ENCODE results near the gene GRID2. TPM values are rescaled to one million over a fixed set of nuclear protein-coding genes. Genes with fewer than 3 reads are reported as not detected.

The GRID2 gene
- total RNA-seq, 2 experiments from 2014 or later = not detected

- Mint-ChIP-seq H3K27me3 (no peaks in the 10 kb centered on the region), H3K9me3 (no peaks in the 10 kb centered on the region), H3K4me3 (no peak overlapping the region), H3K27ac (no peak overlapping the region), H3K4me1 (no peaks in the 10 kb centered on the region), H3K36me3 (no peaks in the 10 kb centered on the region)
- no peak for DNase-seq
Measured at GRCh38 chr4:93018243-93018642, 714.5 kb downstream of the GRID2 start.

GRCh38 chr4:93018806-93019205 lies 715.0 kb downstream of the GRID2 start:
- H3K4me1 Mint-ChIP-seq = no peaks in the 10 kb centered on the region
- H3K4me3 Mint-ChIP-seq = no peak overlapping the region
- H3K36me3 Mint-ChIP-seq = no peaks in the 10 kb centered on the region
- no peaks in the 10 kb centered on the region for H3K9me3 Mint-ChIP-seq
- no peak overlapping the region for H3K27ac Mint-ChIP-seq
- H3K27me3 Mint-ChIP-seq = no peaks in the 10 kb centered on the region
- no peak for DNase-seq

- no peak overlapping the region for H3K27ac Mint-ChIP-seq
- H3K9me3 Mint-ChIP-seq = peaks cover 2% of the 10 kb centered on the region
- no peak overlapping the region for H3K4me3 Mint-ChIP-seq
- DNase-seq = no peak
- H3K4me1 Mint-ChIP-seq = no peaks in the 10 kb centered on the region
- no peaks in the 10 kb centered on the region for H3K27me3 Mint-ChIP-seq
- no peaks in the 10 kb centered on the region for H3K36me3 Mint-ChIP-seq
Measured at GRCh38 chr4:93029769-93030168, 726.0 kb downstream of the GRID2 start.

GRCh38 chr4:93030670-93031069 lies 726.9 kb downstream of the GRID2 start:
- Mint-ChIP-seq H3K27me3 (no peaks in the 10 kb centered on the region), H3K36me3 (no peaks in the 10 kb centered on the region), H3K4me1 (no peaks in the 10 kb centered on the region)

GRCh38 chr4:93031431-93032098 lies 727.8 kb downstream of the GRID2 start:
- H3K9me3 Mint-ChIP-seq = peaks cover 2% of the 10 kb centered on the region
- H3K27me3 Mint-ChIP-seq = no peaks in the 10 kb centered on the region
- H3K4me1 Mint-ChIP-seq = no peaks in the 10 kb centered on the region

More at GRCh38 chr4:93030670-93031069, 726.9 kb downstream of the GRID2 start:
- no peak for DNase-seq
- Mint-ChIP-seq H3K9me3 (peaks cover 2% of the 10 kb centered on the region), H3K27ac (no peak overlapping the region), H3K4me3 (no peak overlapping the region)

GRCh38 chr4:93042746-93043145 lies 739.0 kb downstream of the GRID2 start:
- Mint-ChIP-seq H3K27ac (no peak overlapping the region), H3K27me3 (no peaks in the 10 kb centered on the region), H3K4me1 (no peaks in the 10 kb centered on the region), H3K9me3 (peaks cover 6% of the 10 kb centered on the region), H3K36me3 (no peaks in the 10 kb centered on the region), H3K4me3 (no peak overlapping the region)
- DNase-seq = no peak

More at GRCh38 chr4:93031431-93032098, 727.8 kb downstream of the GRID2 start:
- no peak for DNase-seq
- Mint-ChIP-seq H3K27ac (no peak overlapping the region), H3K36me3 (no peaks in the 10 kb centered on the region), H3K4me3 (no peak overlapping the region)

- H3K4me1 Mint-ChIP-seq = no peaks in the 10 kb centered on the region
- H3K9me3 Mint-ChIP-seq = no peaks in the 10 kb centered on the region
- H3K36me3 Mint-ChIP-seq = no peaks in the 10 kb centered on the region
- H3K27me3 Mint-ChIP-seq = no peaks in the 10 kb centered on the region
- no peak for DNase-seq
- H3K27ac Mint-ChIP-seq = no peak overlapping the region
- H3K4me3 Mint-ChIP-seq = no peak overlapping the region
Measured at GRCh38 chr4:93053140-93053539, 749.4 kb downstream of the GRID2 start.

GRCh38 chr4:93061826-93062225 lies 758.1 kb downstream of the GRID2 start:
- Mint-ChIP-seq H3K4me3 (no peak overlapping the region), H3K4me1 (no peaks in the 10 kb centered on the region), H3K36me3 (no peaks in the 10 kb centered on the region), H3K27ac (no peak overlapping the region), H3K27me3 (no peaks in the 10 kb centered on the region), H3K9me3 (no peaks in the 10 kb centered on the region)
- DNase-seq = no peak

- Mint-ChIP-seq H3K27ac (no peak overlapping the region), H3K4me3 (no peak overlapping the region), H3K4me1 (no peaks in the 10 kb centered on the region), H3K36me3 (no peaks in the 10 kb centered on the region), H3K27me3 (no peaks in the 10 kb centered on the region), H3K9me3 (no peaks in the 10 kb centered on the region)
- DNase-seq = no peak
Measured at GRCh38 chr4:93063325-93063724, 759.6 kb downstream of the GRID2 start.

GRCh38 chr4:93065790-93066189 lies 762.0 kb downstream of the GRID2 start:
- no peak for DNase-seq
- no peak overlapping the region for H3K27ac Mint-ChIP-seq
- H3K9me3 Mint-ChIP-seq = no peaks in the 10 kb centered on the region
- no peak overlapping the region for H3K4me3 Mint-ChIP-seq
- H3K36me3 Mint-ChIP-seq = no peaks in the 10 kb centered on the region
- no peaks in the 10 kb centered on the region for H3K4me1 Mint-ChIP-seq
- H3K27me3 Mint-ChIP-seq = no peaks in the 10 kb centered on the region

- no peaks in the 10 kb centered on the region for H3K9me3 Mint-ChIP-seq
- H3K4me1 Mint-ChIP-seq = no peaks in the 10 kb centered on the region
- DNase-seq = no peak
- H3K27ac Mint-ChIP-seq = no peak overlapping the region
- H3K4me3 Mint-ChIP-seq = no peak overlapping the region
- H3K36me3 Mint-ChIP-seq = no peaks in the 10 kb centered on the region
- no peaks in the 10 kb centered on the region for H3K27me3 Mint-ChIP-seq
Measured at GRCh38 chr4:93066749-93067148, 763.0 kb downstream of the GRID2 start.

- no peaks in the 10 kb centered on the region for H3K4me1 Mint-ChIP-seq
- no peaks in the 10 kb centered on the region for H3K9me3 Mint-ChIP-seq
- no peak overlapping the region for H3K4me3 Mint-ChIP-seq
- H3K36me3 Mint-ChIP-seq = no peaks in the 10 kb centered on the region
- DNase-seq = no peak
- H3K27ac Mint-ChIP-seq = no peak overlapping the region
- H3K27me3 Mint-ChIP-seq = no peaks in the 10 kb centered on the region
Measured at GRCh38 chr4:93072292-93072691, 768.5 kb downstream of the GRID2 start.

GRCh38 chr4:93080316-93080715 lies 776.5 kb downstream of the GRID2 start:
- H3K4me1 Mint-ChIP-seq = no peaks in the 10 kb centered on the region
- H3K27me3 Mint-ChIP-seq = no peaks in the 10 kb centered on the region
- H3K4me3 Mint-ChIP-seq = no peak overlapping the region
- no peak for DNase-seq
- peaks cover 3% of the 10 kb centered on the region for H3K9me3 Mint-ChIP-seq
- no peaks in the 10 kb centered on the region for H3K36me3 Mint-ChIP-seq
- H3K27ac Mint-ChIP-seq = no peak overlapping the region

GRCh38 chr4:93084599-93085305 lies 781.0 kb downstream of the GRID2 start:
- no peaks in the 10 kb centered on the region for H3K36me3 Mint-ChIP-seq
- DNase-seq = no peak
- no peak overlapping the region for H3K4me3 Mint-ChIP-seq
- no peaks in the 10 kb centered on the region for H3K27me3 Mint-ChIP-seq
- H3K27ac Mint-ChIP-seq = no peak overlapping the region
- H3K9me3 Mint-ChIP-seq = peaks cover 2% of the 10 kb centered on the region
- no peaks in the 10 kb centered on the region for H3K4me1 Mint-ChIP-seq

- Mint-ChIP-seq H3K4me1 (no peaks in the 10 kb centered on the region), H3K27ac (no peak overlapping the region), H3K36me3 (no peaks in the 10 kb centered on the region), H3K27me3 (no peaks in the 10 kb centered on the region), H3K4me3 (no peak overlapping the region), H3K9me3 (no peaks in the 10 kb centered on the region)
- no peak for DNase-seq
Measured at GRCh38 chr4:93086356-93086755, 782.6 kb downstream of the GRID2 start.

GRCh38 chr4:93092765-93093164 lies 789.0 kb downstream of the GRID2 start:
- Mint-ChIP-seq H3K4me1 (no peaks in the 10 kb centered on the region), H3K9me3 (no peaks in the 10 kb centered on the region), H3K36me3 (no peaks in the 10 kb centered on the region), H3K27me3 (no peaks in the 10 kb centered on the region), H3K4me3 (no peak overlapping the region), H3K27ac (no peak overlapping the region)
- no peak for DNase-seq

Data from activated naive CD8-positive, alpha-beta T cell treated with anti-CD3 and anti-CD28 coated beads for 36 hours (primary cell).